Measurements from ENCODE around the gene NDUFS6.
A peak's percentile ranks its signal among the peaks of the same experiment; 100 is the strongest.

Gene NDUFS6

DNA sequence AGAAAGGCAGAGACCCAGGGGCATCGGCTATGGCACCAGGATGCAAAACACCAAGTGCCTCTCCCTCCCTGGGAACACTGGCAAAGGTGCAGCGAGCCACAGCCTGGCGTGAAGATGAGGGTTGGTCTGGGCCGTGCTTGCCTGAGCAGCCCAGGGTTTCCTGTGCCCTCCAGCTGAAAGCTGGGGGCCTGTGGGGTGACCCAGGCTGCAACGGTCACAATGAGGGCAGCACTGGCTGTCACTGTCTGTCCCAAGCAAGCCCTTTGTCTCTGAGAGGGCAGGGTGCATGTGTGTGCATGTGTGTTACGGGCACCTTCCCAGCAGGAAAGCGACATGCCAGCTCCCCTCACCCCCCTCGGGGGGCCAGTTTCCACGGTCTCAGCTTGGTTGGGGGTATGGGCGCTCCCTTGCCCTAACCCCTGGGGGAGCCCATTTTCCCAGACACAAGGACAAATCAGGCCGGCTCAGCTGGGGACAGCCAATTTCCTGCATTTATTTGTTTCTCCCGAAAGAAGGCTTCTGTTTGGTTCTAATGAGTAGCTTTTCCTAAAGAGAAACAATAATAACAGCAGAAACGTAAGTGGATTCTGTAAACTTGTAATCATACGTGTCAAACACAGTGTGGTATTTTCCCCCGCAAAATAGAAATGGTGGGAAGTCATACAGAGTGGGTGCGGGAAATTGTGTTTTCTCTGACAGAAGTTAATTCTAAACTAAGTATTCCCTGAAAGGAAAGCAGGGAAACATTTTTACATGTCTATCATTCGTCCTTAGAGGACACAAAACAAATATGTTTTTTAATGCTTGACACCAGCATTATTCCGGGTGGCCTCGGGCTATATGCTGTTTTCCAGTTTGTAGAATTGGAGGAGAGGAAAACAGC is 22.8 kb upstream of the NDUFS6 start:
- H2AFZ ChIP-seq (ENCODE audit: low read length, unreplicated experiment) = no peak overlapping the region
- no peaks in the 10 kb centered on the region for H3K4me1 ChIP-seq (ENCODE audit: control insufficient read depth, insufficient read depth, low read length, unreplicated experiment)
- H3K27ac ChIP-seq (ENCODE audit: low read depth, low read length) = no peak overlapping the region
- no peak overlapping the region for H3K4me3 ChIP-seq (ENCODE audit: low read depth, low read length)
- H3K27me3 ChIP-seq (ENCODE audit: insufficient read depth, low read length) = no peaks in the 10 kb centered on the region
- no peaks in the 10 kb centered on the region for H3K36me3 ChIP-seq (ENCODE audit: insufficient read depth, low read length)
- H3K79me2 ChIP-seq (ENCODE audit: control insufficient read depth, insufficient read depth, low read length, unreplicated experiment) = no peaks in the 10 kb centered on the region

GRCh38 chr5:1779021-1779680 is 22.1 kb upstream of the NDUFS6 start:
- H3K27ac ChIP-seq (ENCODE audit: low read depth, low read length) = no peak overlapping the region
- no peaks in the 10 kb centered on the region for H3K79me2 ChIP-seq (ENCODE audit: control insufficient read depth, insufficient read depth, low read length, unreplicated experiment)
- H3K4me3 ChIP-seq (ENCODE audit: low read depth, low read length) = no peak overlapping the region
- H2AFZ ChIP-seq (ENCODE audit: low read length, unreplicated experiment) = no peak overlapping the region
- no peaks in the 10 kb centered on the region for H3K27me3 ChIP-seq (ENCODE audit: insufficient read depth, low read length)
- no peaks in the 10 kb centered on the region for H3K36me3 ChIP-seq (ENCODE audit: insufficient read depth, low read length)
- H3K4me1 ChIP-seq (ENCODE audit: control insufficient read depth, insufficient read depth, low read length, unreplicated experiment) = no peaks in the 10 kb centered on the region

GRCh38 chr5:1779782-1780613 is 21.2 kb upstream of the NDUFS6 start:
- no peak overlapping the region for H3K27ac ChIP-seq (ENCODE audit: low read depth, low read length)
- no peak overlapping the region for H3K4me3 ChIP-seq (ENCODE audit: low read depth, low read length)
- no peaks in the 10 kb centered on the region for H3K27me3 ChIP-seq (ENCODE audit: insufficient read depth, low read length)

DNA sequence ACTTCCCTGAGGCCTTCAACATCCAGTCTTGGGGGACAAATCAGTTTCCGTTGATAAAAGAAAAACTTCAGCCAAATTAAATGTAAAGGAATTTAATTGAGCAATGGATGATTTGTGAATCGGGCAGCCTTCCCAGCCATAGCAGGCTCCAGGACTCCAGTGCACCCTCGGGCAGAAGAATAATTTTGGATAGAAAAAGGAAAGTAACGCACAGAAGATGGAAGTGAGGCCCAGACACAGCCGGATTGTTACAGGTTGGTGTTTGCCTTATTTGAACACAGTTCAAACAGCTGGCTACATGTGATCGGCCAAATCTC is 20.6 kb upstream of the NDUFS6 start:
- no peaks in the 10 kb centered on the region for H3K27me3 ChIP-seq (ENCODE audit: insufficient read depth, low read length)
- no peaks in the 10 kb centered on the region for H3K36me3 ChIP-seq (ENCODE audit: insufficient read depth, low read length)
- no peaks in the 10 kb centered on the region for H3K79me2 ChIP-seq (ENCODE audit: control insufficient read depth, insufficient read depth, low read length, unreplicated experiment)
- peak overlapping the region; percentile 14 for H2AFZ ChIP-seq (ENCODE audit: low read length, unreplicated experiment)
- H3K27ac ChIP-seq (ENCODE audit: low read depth, low read length) = no peak overlapping the region
- no peaks in the 10 kb centered on the region for H3K4me1 ChIP-seq (ENCODE audit: control insufficient read depth, insufficient read depth, low read length, unreplicated experiment)
- no peak overlapping the region for H3K4me3 ChIP-seq (ENCODE audit: low read depth, low read length)

More at GRCh38 chr5:1779782-1780613, 21.2 kb upstream of the NDUFS6 start:
- Histone ChIP-seq H3K4me1 (ENCODE audit: control insufficient read depth, insufficient read depth, low read length, unreplicated experiment) (no peaks in the 10 kb centered on the region), H2AFZ (ENCODE audit: low read length, unreplicated experiment) (peak overlapping the region; percentile 14), H3K36me3 (ENCODE audit: insufficient read depth, low read length) (no peaks in the 10 kb centered on the region), H3K79me2 (ENCODE audit: control insufficient read depth, insufficient read depth, low read length, unreplicated experiment) (no peaks in the 10 kb centered on the region)

DNA sequence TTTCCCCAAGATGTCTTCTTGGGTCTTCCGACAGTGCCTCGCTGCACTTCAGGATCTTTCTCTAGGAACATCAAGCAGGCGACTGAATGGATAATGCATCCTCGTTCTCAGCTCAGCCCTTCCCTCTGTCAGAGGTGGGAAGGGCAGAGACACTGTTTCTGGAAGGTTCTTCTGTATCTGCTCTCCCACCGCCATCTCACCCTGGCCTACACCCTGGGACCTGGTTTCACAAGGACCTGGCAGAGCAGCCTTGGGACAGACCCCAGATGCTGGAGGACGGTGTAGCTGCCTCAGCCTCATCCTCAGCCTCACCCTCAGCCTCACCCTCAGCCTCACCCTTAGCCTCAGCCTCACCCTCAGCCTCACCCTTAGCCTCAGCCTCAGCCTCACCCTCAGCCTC is 20.1 kb upstream of the NDUFS6 start:
- Histone ChIP-seq H3K4me1 (ENCODE audit: control insufficient read depth, insufficient read depth, low read length, unreplicated experiment) (no peaks in the 10 kb centered on the region), H3K4me3 (ENCODE audit: low read depth, low read length) (no peak overlapping the region), H3K36me3 (ENCODE audit: insufficient read depth, low read length) (no peaks in the 10 kb centered on the region), H3K27ac (ENCODE audit: low read depth, low read length) (no peak overlapping the region), H3K79me2 (ENCODE audit: control insufficient read depth, insufficient read depth, low read length, unreplicated experiment) (no peaks in the 10 kb centered on the region), H2AFZ (ENCODE audit: low read length, unreplicated experiment) (no peak overlapping the region), H3K27me3 (ENCODE audit: insufficient read depth, low read length) (no peaks in the 10 kb centered on the region)

DNA sequence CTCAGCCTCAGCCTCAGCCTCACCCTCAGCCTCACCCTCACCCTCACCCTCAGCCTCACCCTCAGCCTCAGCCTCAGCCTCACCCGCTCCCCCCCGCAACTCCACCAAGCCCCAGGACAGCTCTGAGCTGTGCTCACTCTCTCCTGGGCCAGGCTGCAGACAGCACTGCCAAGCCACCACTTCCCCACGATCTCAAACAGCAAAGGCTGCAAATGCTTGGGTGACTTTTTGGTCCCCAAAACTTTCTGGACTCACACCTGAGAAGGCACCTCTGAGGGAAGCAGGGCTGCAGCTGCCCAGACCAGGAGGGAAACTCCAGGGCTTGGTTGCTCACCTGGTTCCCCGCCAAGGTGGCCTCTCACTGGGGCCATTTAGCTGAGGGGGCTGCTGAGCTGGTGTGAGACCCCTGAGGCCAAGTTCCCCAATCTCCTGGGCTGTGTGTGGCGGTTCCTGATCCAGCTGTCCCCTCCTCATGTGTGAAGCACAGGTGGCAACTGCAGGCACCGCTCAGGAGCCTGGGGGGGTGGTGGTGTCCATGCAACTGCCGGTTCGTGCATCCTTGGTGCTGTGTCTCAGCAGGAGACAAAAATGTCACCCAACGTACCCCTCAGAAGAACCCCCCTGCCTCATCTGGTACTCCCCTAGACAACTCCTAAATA is 19.4 kb upstream of the NDUFS6 start:
- Histone ChIP-seq H3K4me1 (ENCODE audit: control insufficient read depth, insufficient read depth, low read length, unreplicated experiment) (no peaks in the 10 kb centered on the region), H3K36me3 (ENCODE audit: insufficient read depth, low read length) (no peaks in the 10 kb centered on the region), H3K27me3 (ENCODE audit: insufficient read depth, low read length) (no peaks in the 10 kb centered on the region), H3K79me2 (ENCODE audit: control insufficient read depth, insufficient read depth, low read length, unreplicated experiment) (no peaks in the 10 kb centered on the region), H3K27ac (ENCODE audit: low read depth, low read length) (no peak overlapping the region), H3K4me3 (ENCODE audit: low read depth, low read length) (no peak overlapping the region), H2AFZ (ENCODE audit: low read length, unreplicated experiment) (no peak overlapping the region)

DNA sequence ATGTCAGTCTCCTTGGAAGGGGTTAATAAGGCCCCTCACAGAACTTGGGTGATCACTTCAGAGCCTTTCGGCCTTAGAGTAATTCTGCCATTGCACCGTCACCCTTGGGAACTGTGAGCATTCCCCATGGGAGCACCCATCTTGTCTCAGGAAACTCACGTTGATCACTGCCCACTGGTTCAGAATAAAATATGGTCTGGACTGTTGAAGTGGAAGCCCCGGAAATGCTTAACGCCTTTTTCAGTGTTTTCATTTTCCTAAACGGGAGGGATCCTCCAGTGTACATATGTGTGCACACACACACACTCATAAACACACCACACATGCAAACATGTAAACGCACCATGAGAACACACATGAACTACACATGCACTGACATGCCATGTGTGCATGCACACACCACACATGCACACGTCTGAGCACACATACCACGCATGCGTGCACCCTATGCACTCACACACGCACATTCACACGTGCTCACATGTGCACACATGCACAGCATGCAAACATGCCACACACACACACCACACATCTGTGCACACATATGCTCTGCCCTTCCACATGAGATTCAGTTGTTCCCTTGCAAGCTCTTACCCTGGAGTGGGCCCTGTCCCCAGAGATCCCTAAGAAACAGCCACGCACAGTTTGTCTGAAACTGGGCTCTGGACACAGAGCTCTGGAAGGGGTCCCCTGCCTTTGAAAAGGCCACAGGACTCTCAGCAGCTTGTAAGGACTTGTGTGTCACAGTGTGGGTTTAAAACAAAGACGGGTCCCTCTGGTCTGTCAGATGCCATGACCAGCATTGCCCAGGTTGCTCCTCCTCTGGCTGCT is 18.6 kb upstream of the NDUFS6 start:
- Histone ChIP-seq H2AFZ (ENCODE audit: low read length, unreplicated experiment) (no peak overlapping the region), H3K27ac (ENCODE audit: low read depth, low read length) (no peak overlapping the region), H3K4me3 (ENCODE audit: low read depth, low read length) (no peak overlapping the region)

DNA sequence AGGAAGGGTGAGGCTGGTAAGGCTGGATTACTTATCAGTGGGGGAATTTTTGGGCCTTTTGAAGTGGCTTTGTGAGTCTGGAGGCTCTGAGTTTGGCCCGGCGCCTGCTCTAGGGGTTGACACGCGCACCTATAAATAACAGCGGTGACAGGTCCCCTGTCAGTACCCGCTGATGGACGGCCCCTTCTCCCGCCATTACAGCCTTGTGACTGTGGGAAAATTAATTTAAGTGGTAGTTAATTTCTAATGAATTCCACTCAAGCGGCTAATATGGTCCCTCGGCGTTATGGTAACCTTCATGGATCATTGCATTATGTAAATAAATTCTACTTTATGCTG is 18.0 kb upstream of the NDUFS6 start:
- Histone ChIP-seq H3K4me1 (ENCODE audit: control insufficient read depth, insufficient read depth, low read length, unreplicated experiment) (no peaks in the 10 kb centered on the region), H2AFZ (ENCODE audit: low read length, unreplicated experiment) (no peak overlapping the region), H3K27me3 (ENCODE audit: insufficient read depth, low read length) (no peaks in the 10 kb centered on the region), H3K4me3 (ENCODE audit: low read depth, low read length) (no peak overlapping the region), H3K36me3 (ENCODE audit: insufficient read depth, low read length) (no peaks in the 10 kb centered on the region), H3K27ac (ENCODE audit: low read depth, low read length) (no peak overlapping the region), H3K79me2 (ENCODE audit: control insufficient read depth, insufficient read depth, low read length, unreplicated experiment) (no peaks in the 10 kb centered on the region)

More for the DNA sequence above, 18.6 kb upstream of the NDUFS6 start:
- Histone ChIP-seq H3K4me1 (ENCODE audit: control insufficient read depth, insufficient read depth, low read length, unreplicated experiment) (no peaks in the 10 kb centered on the region), H3K79me2 (ENCODE audit: control insufficient read depth, insufficient read depth, low read length, unreplicated experiment) (no peaks in the 10 kb centered on the region), H3K36me3 (ENCODE audit: insufficient read depth, low read length) (no peaks in the 10 kb centered on the region), H3K27me3 (ENCODE audit: insufficient read depth, low read length) (no peaks in the 10 kb centered on the region)

DNA sequence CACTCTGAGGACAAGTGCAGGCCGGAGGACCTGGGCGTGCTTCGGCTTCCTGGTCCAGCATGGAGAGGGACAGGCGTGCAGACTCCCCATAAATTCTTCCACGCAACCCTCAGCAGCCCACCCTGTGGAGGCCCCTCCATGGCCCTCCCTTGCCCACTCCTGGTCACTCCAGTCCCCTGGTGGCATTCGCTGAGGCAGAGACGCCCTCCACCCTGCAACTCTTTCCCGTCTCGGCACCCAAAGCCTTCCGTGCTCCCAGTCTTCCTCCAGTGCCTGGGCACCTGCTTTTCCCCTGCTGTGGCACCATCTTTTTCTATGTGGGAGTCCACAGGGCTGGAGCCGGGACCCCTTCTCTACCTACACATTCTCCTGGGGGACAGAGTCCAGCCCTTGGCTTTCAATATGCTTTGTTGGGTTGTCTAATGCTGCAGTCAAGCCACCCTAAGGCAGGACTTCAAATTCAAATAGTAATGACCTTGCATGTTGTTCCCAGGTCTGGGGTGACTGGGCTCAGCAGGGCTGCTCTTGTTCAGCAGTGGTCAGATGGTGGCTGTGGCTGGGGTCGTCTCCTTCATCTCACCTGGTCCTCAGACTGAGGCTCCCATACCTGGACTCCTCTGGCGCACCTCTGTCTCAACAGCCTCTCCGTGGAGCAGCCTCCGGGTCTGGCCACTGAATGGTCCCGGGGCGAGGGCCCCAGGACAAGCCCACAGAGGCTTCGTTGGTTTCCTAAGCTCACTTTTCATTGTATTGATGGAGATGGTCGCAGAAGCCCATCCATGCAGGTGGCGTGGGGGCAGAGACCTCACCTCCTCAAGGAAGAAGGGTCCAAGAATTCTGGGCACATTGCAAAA is 16.8 kb upstream of the NDUFS6 start:
- no peaks in the 10 kb centered on the region for H3K79me2 ChIP-seq (ENCODE audit: control insufficient read depth, insufficient read depth, low read length, unreplicated experiment)
- H2AFZ ChIP-seq (ENCODE audit: low read length, unreplicated experiment) = no peak overlapping the region
- H3K27ac ChIP-seq (ENCODE audit: low read depth, low read length) = no peak overlapping the region
- no peak overlapping the region for H3K4me3 ChIP-seq (ENCODE audit: low read depth, low read length)
- H3K27me3 ChIP-seq (ENCODE audit: insufficient read depth, low read length) = no peaks in the 10 kb centered on the region
- no peaks in the 10 kb centered on the region for H3K4me1 ChIP-seq (ENCODE audit: control insufficient read depth, insufficient read depth, low read length, unreplicated experiment)
- no peaks in the 10 kb centered on the region for H3K36me3 ChIP-seq (ENCODE audit: insufficient read depth, low read length)
